Progenitor cell of endocrine pancreas (in vitro differentiated cells): ENCODE measurements around the gene EHBP1. TPM values are rescaled to one million over a fixed set of nuclear protein-coding genes. Genes with fewer than 3 reads are reported as not detected.

Source experiments
- DNase-seq: peaks from one replicate; pipeline ENCODE4 v3.0.0; 2021; ENCODE audit warnings: low spot score; ENCODE audit not compliant: unreplicated experiment
- H3K27ac Mint-ChIP-seq: 2 replicates; pipeline ENCODE4 v1.8.0; 2021; ENCODE audit warnings: mild to moderate bottlenecking, moderate library complexity, mixed read lengths
- H3K27me3 Mint-ChIP-seq: 2 replicates; pipeline ENCODE4 v1.8.0; 2021; ENCODE audit warnings: mixed read lengths
- H3K36me3 Mint-ChIP-seq: 2 replicates; pipeline ENCODE4 v1.8.0; 2022; ENCODE audit warnings: mixed read lengths; ENCODE audit not compliant: insufficient read depth
- H3K4me1 Mint-ChIP-seq: 2 replicates; pipeline ENCODE4 v1.8.0; 2021; ENCODE audit warnings: low read depth, mixed read lengths
- H3K4me3 Mint-ChIP-seq: 2 replicates; pipeline ENCODE4 v1.8.0; 2021; ENCODE audit warnings: low read depth, mild to moderate bottlenecking, moderate library complexity, mixed read lengths
- H3K9me3 Mint-ChIP-seq: 2 replicates; pipeline ENCODE4 v1.8.0; 2021; ENCODE audit warnings: low read depth, mixed read lengths
- CTCF ChIP-seq: fragments of 200-600 bp; sonication (generic); IDR thresholded peaks from one replicate; pipeline ENCODE4 v1.5.0; 2021; ENCODE audit warnings: antibody characterized with exemption, mild to moderate bottlenecking; ENCODE audit not compliant: unreplicated experiment
- total RNA-seq: library from RNA; stranded (reverse); gene quantifications from 2 replicates; pipeline ENCODE4 v1.2.1, GENCODE V29; 2021

EHBP1 gene
- total RNA-seq, 1 donor from 2014 or later: 45.6 TPM

GRCh38 chr2:62665446-62665845 lies 40.1 kb upstream of the EHBP1 start:
- DNase-seq: no peak
- no peaks in the 10 kb centered on the region for H3K27me3 Mint-ChIP-seq
- no peak for TF ChIP-seq CTCF
- no peaks in the 10 kb centered on the region for H3K36me3 Mint-ChIP-seq
- H3K4me1 Mint-ChIP-seq: peaks cover 2% of the 10 kb centered on the region
- H3K9me3 Mint-ChIP-seq: no peaks in the 10 kb centered on the region
- H3K27ac Mint-ChIP-seq: no peak overlapping the region
- H3K4me3 Mint-ChIP-seq: no peak overlapping the region

GRCh38 chr2:62669180-62669579 lies 36.3 kb upstream of the EHBP1 start:
- H3K4me3 Mint-ChIP-seq: no peak overlapping the region
- H3K9me3 Mint-ChIP-seq: no peaks in the 10 kb centered on the region
- no peak overlapping the region for H3K27ac Mint-ChIP-seq
- no peaks in the 10 kb centered on the region for H3K27me3 Mint-ChIP-seq
- no peaks in the 10 kb centered on the region for H3K36me3 Mint-ChIP-seq
- DNase-seq: no peak
- TF ChIP-seq CTCF: no peak
- H3K4me1 Mint-ChIP-seq: peaks cover 13% of the 10 kb centered on the region

- TF ChIP-seq CTCF: no peak
- DNase-seq: peak; percentile 17
- Mint-ChIP-seq H3K4me1 (peaks cover 11% of the 10 kb centered on the region), H3K27ac (peak overlapping the region; percentile 82), H3K36me3 (no peaks in the 10 kb centered on the region), H3K9me3 (no peaks in the 10 kb centered on the region), H3K27me3 (no peaks in the 10 kb centered on the region), H3K4me3 (no peak overlapping the region)
Measured at GRCh38 chr2:62672601-62673000, 32.9 kb upstream of the EHBP1 start.

GRCh38 chr2:62675062-62675461 lies 30.5 kb upstream of the EHBP1 start:
- Mint-ChIP-seq H3K4me1 (peaks cover 16% of the 10 kb centered on the region), H3K9me3 (no peaks in the 10 kb centered on the region), H3K27me3 (no peaks in the 10 kb centered on the region), H3K27ac (no peak overlapping the region), H3K4me3 (no peak overlapping the region), H3K36me3 (no peaks in the 10 kb centered on the region)
- DNase-seq: no peak
- no peak for TF ChIP-seq CTCF

GRCh38 chr2:62685256-62685655 lies 20.3 kb upstream of the EHBP1 start:
- H3K9me3 Mint-ChIP-seq: no peaks in the 10 kb centered on the region
- no peaks in the 10 kb centered on the region for H3K36me3 Mint-ChIP-seq
- DNase-seq: no peak
- H3K4me1 Mint-ChIP-seq: peaks cover 3% of the 10 kb centered on the region
- H3K27me3 Mint-ChIP-seq: no peaks in the 10 kb centered on the region
- no peak overlapping the region for H3K27ac Mint-ChIP-seq
- no peak for TF ChIP-seq CTCF
- H3K4me3 Mint-ChIP-seq: no peak overlapping the region
